ENCODE results near the gene FRRS1.

FRRS1 gene

DNA sequence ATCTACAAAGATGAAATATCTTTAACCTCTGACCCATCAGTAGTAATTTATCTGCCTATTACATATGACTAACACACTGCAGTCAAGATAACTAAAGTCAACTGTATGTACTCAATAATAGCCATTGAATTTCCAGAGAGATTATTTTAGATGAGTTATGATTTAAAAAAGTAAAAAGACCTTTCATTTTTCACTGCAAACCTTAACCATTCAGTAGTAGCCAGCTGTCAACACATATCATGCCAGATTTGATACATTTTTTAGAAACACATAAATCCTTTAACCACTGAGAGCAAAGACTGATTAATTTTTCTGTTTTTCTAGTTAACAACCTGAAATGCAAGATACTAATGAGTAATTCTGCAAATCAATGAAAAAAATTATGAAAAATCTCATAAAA is 89.6 kb downstream of the FRRS1 start:
- TF ChIP-seq, protein P1, sequence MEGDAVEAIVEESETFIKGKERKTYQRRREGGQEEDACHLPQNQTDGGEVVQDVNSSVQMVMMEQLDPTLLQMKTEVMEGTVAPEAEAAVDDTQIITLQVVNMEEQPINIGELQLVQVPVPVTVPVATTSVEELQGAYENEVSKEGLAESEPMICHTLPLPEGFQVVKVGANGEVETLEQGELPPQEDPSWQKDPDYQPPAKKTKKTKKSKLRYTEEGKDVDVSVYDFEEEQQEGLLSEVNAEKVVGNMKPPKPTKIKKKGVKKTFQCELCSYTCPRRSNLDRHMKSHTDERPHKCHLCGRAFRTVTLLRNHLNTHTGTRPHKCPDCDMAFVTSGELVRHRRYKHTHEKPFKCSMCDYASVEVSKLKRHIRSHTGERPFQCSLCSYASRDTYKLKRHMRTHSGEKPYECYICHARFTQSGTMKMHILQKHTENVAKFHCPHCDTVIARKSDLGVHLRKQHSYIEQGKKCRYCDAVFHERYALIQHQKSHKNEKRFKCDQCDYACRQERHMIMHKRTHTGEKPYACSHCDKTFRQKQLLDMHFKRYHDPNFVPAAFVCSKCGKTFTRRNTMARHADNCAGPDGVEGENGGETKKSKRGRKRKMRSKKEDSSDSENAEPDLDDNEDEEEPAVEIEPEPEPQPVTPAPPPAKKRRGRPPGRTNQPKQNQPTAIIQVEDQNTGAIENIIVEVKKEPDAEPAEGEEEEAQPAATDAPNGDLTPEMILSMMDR (conservative IDR thresholded peaks at IDR 0.05): no peak
- TF ChIP-seq ZFX (IDR thresholded peaks at IDR 0.05): no peak
- H3K27ac ChIP-seq: no peak overlapping the region

DNA sequence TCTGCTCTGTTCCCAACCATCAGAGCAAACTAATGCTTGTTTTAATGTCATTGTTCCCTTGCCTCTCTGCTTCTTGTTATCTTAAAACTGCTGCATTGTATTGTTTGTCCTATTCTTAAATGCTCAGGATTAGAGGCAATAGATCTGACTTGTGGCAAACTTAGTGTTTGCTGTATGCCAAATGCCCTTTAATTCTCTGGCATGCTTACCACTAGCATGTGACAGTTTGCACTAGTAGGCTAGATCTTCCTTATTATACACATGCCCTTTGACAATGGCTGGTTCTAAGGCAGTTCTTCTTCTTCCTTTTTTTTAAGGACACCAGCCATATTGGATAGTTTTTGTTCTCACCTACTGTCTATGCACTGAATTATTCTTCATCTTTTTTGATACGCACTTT is 90.4 kb downstream of the FRRS1 start:
- TF ChIP-seq, protein P1 (conservative IDR thresholded peaks at IDR 0.05): no peak
- TF ChIP-seq ZFX (IDR thresholded peaks at IDR 0.05): no peak
- H3K27ac ChIP-seq: no peak overlapping the region

DNA sequence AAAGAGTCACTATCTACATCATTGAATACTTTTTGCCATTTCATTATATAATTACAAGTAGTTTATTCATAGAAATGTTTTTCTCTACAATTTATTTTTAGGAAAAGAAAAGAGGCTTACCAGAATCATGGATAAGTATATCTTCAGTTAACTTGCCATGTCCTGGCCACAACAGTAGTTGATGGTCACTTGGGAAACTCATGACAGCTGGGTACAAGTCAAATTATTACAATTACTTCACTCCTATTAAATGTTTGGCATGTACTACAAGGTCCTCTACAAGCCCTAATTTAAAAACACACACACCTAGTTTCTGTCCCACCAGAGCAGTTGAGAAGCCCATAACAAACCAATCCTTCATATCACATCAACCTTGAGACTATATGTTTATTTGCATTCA is 91.1 kb downstream of the FRRS1 start:
- TF ChIP-seq, protein P1 (conservative IDR thresholded peaks at IDR 0.05): no peak
- TF ChIP-seq ZFX (IDR thresholded peaks at IDR 0.05): no peak
- H3K27ac ChIP-seq: no peak overlapping the region

DNA sequence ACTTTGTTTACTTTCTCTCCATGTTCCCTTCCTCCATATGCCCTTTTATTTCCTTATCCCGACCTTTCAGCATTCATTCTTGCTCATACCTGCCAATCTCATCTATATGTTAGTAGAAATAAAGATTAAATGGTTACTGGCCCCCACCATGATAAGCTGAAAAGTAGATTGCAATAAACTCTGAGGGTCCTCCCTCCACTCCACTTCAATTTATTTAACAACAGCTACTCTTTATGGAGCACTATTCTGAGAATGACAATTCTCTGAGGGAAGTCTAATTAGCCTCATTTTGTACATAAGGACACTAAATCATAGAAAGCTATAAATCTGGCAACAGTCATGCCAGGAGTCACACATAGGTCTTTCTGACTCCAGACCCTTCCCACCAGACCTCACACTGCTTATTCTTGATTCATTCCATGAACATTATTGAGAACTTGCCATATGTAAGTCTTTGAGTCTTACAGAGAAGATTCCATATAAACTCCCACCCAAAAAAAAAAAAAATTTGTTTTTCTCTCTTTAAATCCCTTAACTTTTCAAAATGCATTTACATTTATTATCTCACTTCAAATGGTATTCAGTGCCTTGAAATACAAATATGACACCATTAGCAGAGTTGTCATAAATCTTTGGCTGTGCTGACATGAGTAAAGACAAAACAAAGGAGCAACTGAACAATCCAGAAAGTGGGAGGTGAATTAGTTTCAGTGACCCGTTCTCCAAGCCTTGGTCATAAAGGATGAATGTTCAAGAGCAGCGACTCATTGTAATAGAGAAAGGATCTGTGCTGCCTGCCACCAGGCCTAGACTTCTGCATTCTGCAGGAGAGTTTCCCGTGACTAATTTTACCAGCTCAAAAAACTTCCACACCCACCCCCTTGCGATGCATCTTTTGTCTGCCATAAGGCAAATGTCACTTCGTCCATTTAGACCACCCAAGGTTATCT is 92.0 kb downstream of the FRRS1 start:
- H3K27ac ChIP-seq: no peak overlapping the region
- TF ChIP-seq, protein P1 (conservative IDR thresholded peaks at IDR 0.05): no peak
- TF ChIP-seq ZFX (IDR thresholded peaks at IDR 0.05): no peak

DNA sequence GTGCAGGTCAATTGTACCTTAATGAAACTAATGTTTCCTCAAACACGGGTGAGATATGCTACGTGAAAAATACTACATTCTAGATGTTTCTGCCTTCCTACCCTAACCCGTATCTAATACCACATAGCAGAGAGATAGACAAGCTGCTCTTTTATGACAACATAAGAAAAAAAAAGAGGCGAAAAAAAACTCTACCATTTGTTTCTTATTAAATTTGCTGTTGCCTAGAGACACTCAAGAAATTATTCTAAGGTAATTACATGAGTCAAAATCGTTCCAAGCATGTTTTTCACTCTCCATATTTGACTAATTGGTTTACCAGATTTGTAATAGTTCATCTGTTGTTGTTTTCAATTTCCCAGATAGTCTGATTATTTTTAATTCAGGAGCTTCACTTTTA is 93.1 kb downstream of the FRRS1 start:
- TF ChIP-seq ZFX (IDR thresholded peaks at IDR 0.05): no peak
- TF ChIP-seq, protein P1 (conservative IDR thresholded peaks at IDR 0.05): no peak
- H3K27ac ChIP-seq: no peak overlapping the region

DNA sequence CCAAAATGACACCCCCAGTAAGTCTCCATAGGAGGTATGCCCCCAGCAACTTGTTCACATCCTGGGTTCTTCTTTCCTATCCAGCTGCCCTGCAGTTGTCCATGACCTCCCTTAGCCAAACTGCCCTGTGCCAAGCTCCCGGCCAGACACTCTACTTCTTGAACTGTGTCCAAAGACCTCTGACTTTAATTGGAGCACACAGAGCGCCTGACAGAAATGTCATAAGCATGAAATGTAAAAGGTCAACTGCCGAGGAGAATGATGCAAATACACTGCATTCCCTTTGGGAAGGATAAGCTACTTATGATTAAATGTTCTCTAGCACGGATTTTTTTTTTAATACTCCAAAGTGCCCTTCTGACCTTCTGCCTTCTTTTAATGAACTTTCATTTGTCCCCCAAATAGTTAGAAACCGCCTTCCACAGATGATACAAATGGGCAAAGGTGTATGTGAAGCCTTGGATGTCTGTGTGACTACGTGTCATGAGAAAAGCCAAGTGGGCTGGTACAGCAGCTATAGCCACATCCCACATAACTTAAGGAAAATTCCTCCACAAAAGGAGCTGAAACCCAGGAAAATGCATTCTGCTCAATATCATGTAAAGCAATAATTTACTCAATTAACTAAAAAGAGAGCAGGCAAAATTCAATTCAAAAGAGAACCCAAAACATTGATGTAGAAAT is 93.8 kb downstream of the FRRS1 start:
- no peak overlapping the region; the same call in 1 of the 2 replicates for H3K27ac ChIP-seq
- no peak for TF ChIP-seq ZFX (IDR thresholded peaks at IDR 0.05)
- TF ChIP-seq, protein P1 (conservative IDR thresholded peaks at IDR 0.05): no peak

DNA sequence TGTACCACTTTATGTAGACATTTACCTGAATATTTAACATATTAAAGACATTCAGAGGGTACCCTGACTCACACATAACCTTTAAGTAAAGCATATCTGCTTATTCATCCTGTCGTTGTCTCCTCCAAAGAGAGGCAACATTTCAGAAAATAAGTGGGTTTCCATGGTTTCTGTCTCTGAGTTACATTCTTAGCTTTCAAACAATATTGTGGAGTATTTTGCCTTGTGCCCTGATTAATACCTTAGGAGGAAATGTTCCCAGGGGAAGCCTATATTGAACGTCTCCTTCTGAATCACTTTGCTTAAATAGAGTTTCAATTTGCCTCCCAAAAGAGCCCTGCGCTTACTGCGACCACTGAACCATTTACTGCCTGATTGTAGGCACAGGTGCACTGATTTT is 94.4 kb downstream of the FRRS1 start:
- no peak overlapping the region; the same call in 1 of the 2 replicates for H3K27ac ChIP-seq
- TF ChIP-seq, protein P1 (conservative IDR thresholded peaks at IDR 0.05): no peak
- no peak for TF ChIP-seq ZFX (IDR thresholded peaks at IDR 0.05)

Data from C4-2B (cell line).